ENCODE measurements around the gene LAMA2. TPM values are rescaled to one million over a fixed set of nuclear protein-coding genes. Genes with fewer than 3 reads are reported as not detected.

Gene LAMA2
- total and polyA plus RNA-seq, 2 experiments from 2014 or later, result 0.91 to 6.4 TPM

DNA sequence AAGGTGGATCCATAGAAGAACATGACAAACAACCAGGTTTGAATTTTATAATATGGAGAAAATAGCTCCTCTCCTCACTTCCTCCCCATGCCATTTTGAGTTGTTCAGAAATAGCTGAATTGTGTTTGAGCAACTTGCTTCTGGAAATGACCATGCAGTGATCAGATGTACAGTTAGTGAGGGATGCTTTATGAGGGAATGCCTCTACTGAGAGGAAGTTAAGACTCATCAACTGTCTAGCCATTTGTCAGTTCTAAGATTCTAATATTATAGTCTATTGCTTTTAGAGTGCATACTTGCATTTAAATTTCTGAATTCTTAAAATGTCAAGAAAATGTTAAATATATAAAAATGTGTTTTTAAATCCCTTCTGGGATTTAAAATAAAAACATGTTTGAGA, 3.8 kb downstream of the LAMA2 start:
- no peak overlapping the region for H3K4me3 ChIP-seq
- H3K27ac ChIP-seq (ENCODE audit: low read depth), result no peak overlapping the region
- no peak overlapping the region for H3K4me2 ChIP-seq
- no peaks in the 10 kb centered on the region for H3K9me2 ChIP-seq (ENCODE audit: insufficient read depth)
- TF ChIP-seq STAT1 (IDR thresholded peaks at IDR 0.05; ENCODE audit: unreplicated experiment), result no peak
- no peak for TF ChIP-seq NANOG (IDR thresholded peaks at IDR 0.05; ENCODE audit: borderline replicate concordance)
- TF ChIP-seq, protein P1, sequence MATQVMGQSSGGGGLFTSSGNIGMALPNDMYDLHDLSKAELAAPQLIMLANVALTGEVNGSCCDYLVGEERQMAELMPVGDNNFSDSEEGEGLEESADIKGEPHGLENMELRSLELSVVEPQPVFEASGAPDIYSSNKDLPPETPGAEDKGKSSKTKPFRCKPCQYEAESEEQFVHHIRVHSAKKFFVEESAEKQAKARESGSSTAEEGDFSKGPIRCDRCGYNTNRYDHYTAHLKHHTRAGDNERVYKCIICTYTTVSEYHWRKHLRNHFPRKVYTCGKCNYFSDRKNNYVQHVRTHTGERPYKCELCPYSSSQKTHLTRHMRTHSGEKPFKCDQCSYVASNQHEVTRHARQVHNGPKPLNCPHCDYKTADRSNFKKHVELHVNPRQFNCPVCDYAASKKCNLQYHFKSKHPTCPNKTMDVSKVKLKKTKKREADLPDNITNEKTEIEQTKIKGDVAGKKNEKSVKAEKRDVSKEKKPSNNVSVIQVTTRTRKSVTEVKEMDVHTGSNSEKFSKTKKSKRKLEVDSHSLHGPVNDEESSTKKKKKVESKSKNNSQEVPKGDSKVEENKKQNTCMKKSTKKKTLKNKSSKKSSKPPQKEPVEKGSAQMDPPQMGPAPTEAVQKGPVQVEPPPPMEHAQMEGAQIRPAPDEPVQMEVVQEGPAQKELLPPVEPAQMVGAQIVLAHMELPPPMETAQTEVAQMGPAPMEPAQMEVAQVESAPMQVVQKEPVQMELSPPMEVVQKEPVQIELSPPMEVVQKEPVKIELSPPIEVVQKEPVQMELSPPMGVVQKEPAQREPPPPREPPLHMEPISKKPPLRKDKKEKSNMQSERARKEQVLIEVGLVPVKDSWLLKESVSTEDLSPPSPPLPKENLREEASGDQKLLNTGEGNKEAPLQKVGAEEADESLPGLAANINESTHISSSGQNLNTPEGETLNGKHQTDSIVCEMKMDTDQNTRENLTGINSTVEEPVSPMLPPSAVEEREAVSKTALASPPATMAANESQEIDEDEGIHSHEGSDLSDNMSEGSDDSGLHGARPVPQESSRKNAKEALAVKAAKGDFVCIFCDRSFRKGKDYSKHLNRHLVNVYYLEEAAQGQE (IDR thresholded peaks at IDR 0.05; ENCODE audit: unreplicated experiment), result no peak
- TF ChIP-seq JUNB (IDR thresholded peaks at IDR 0.05; ENCODE audit: unreplicated experiment), result no peak
- no peak for TF ChIP-seq POLR2AphosphoS5 (IDR thresholded peaks at IDR 0.05; ENCODE audit: low read depth)
- no peaks in the 10 kb centered on the region for H4K20me1 ChIP-seq (replicated peaks; ENCODE audit: insufficient read depth)
- no peaks in the 10 kb centered on the region for H3K36me3 ChIP-seq (ENCODE audit: insufficient read depth)
- DNase-seq (ENCODE audit: low spot score), result no peak
- H2AFZ ChIP-seq, result no peak overlapping the region
- peaks cover 14% of the 10 kb centered on the region for H3K4me1 ChIP-seq (ENCODE audit: insufficient read depth)
- H3K27me3 Mint-ChIP-seq (ENCODE audit: insufficient read depth, low read depth, poor library complexity), result peaks cover 7% of the 10 kb centered on the region
- ATAC-seq, result no peak
- H3K27ac Mint-ChIP-seq, result no peak overlapping the region
- H3K27me3 ChIP-seq (ENCODE audit: insufficient read depth), result no peaks in the 10 kb centered on the region
- no peaks in the 10 kb centered on the region for H3F3A ChIP-seq (replicated peaks; ENCODE audit: low read depth)
- H3K79me2 ChIP-seq (replicated peaks; ENCODE audit: insufficient read depth), result no peaks in the 10 kb centered on the region
- H3K36me3 Mint-ChIP-seq (ENCODE audit: low read depth), result no peaks in the 10 kb centered on the region
- H3K4me3 Mint-ChIP-seq, result no peak overlapping the region
- peaks cover 12% of the 10 kb centered on the region for H3K4me1 Mint-ChIP-seq
- H3K9me3 Mint-ChIP-seq, result no peaks in the 10 kb centered on the region

DNA sequence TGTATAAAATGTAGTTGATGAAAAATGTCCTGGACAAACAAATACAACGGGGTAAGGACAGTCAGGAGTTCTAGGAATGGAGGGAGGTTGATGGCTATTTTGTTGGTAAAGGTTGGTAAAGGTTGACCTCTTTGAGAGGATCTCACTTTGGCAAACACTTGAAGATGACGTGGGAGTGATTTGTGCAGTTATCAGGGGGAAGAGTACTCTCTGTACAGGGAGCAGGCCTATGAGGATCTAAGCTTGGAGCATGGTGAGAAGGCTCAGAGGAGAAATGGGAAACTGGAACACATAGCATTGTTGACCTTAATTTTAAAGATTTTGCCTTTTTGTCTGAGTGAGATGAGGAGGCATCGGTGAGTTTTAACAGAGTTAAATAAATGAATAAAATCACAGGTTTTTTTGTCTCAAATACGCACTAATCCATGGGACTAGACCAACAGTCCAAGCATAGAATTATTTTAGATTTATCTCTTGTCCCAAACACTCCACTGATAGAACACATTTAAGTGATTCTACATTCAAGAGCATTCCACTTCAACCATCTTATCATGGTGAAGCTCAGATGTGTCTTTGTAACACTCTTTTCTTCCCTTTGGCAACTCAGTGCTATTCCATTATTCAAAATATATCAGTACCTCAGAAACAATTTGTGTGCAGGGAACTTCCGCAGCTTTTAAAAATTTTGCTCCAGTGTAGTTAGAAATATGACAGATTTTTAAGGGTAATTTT, 5.7 kb downstream of the LAMA2 start:
- no peaks in the 10 kb centered on the region for H3K79me2 ChIP-seq (replicated peaks; ENCODE audit: insufficient read depth)
- no peak overlapping the region for H3K4me2 ChIP-seq
- no peak overlapping the region for H3K4me3 ChIP-seq
- TF ChIP-seq JUNB (IDR thresholded peaks at IDR 0.05; ENCODE audit: unreplicated experiment) (no peak), ZNF331 (CRISPR knock-in tag; IDR thresholded peaks at IDR 0.05; ENCODE audit: low read depth) (no peak), ZNF114 (CRISPR knock-in tag; IDR thresholded peaks at IDR 0.05) (no peak), NANOG (IDR thresholded peaks at IDR 0.05; ENCODE audit: borderline replicate concordance) (no peak), POLR2AphosphoS5 (IDR thresholded peaks at IDR 0.05; ENCODE audit: low read depth) (no peak), CREB1 (CRISPR knock-in tag; IDR thresholded peaks at IDR 0.05; ENCODE audit: low read depth) (no peak), EZH2phosphoT487 (IDR thresholded peaks at IDR 0.05; ENCODE audit: unreplicated experiment) (no peak)
- TF ChIP-seq, protein P2, sequence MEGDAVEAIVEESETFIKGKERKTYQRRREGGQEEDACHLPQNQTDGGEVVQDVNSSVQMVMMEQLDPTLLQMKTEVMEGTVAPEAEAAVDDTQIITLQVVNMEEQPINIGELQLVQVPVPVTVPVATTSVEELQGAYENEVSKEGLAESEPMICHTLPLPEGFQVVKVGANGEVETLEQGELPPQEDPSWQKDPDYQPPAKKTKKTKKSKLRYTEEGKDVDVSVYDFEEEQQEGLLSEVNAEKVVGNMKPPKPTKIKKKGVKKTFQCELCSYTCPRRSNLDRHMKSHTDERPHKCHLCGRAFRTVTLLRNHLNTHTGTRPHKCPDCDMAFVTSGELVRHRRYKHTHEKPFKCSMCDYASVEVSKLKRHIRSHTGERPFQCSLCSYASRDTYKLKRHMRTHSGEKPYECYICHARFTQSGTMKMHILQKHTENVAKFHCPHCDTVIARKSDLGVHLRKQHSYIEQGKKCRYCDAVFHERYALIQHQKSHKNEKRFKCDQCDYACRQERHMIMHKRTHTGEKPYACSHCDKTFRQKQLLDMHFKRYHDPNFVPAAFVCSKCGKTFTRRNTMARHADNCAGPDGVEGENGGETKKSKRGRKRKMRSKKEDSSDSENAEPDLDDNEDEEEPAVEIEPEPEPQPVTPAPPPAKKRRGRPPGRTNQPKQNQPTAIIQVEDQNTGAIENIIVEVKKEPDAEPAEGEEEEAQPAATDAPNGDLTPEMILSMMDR (conservative IDR thresholded peaks at IDR 0.05; ENCODE audit: low read depth in 2 of 2), result no peak
- TF ChIP-seq, protein P1 (IDR thresholded peaks at IDR 0.05; ENCODE audit: unreplicated experiment), result no peak
- TF ChIP-seq, protein P3, sequence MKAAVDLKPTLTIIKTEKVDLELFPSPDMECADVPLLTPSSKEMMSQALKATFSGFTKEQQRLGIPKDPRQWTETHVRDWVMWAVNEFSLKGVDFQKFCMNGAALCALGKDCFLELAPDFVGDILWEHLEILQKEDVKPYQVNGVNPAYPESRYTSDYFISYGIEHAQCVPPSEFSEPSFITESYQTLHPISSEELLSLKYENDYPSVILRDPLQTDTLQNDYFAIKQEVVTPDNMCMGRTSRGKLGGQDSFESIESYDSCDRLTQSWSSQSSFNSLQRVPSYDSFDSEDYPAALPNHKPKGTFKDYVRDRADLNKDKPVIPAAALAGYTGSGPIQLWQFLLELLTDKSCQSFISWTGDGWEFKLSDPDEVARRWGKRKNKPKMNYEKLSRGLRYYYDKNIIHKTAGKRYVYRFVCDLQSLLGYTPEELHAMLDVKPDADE (IDR thresholded peaks at IDR 0.05), result no peak
- Mint-ChIP-seq H3K27me3 (ENCODE audit: insufficient read depth, low read depth, poor library complexity) (no peaks in the 10 kb centered on the region), H3K27ac (no peak overlapping the region), H3K9me3 (no peaks in the 10 kb centered on the region), H3K36me3 (ENCODE audit: low read depth) (no peaks in the 10 kb centered on the region), H3K4me1 (peaks cover 2% of the 10 kb centered on the region; the same call in 1 of the 3 replicates), H3K4me3 (no peak overlapping the region)
- no peaks in the 10 kb centered on the region for H3K27me3 ChIP-seq (ENCODE audit: insufficient read depth)
- no peak overlapping the region for H2AFZ ChIP-seq
- no peaks in the 10 kb centered on the region for H3K9me2 ChIP-seq (ENCODE audit: insufficient read depth)
- H3K27ac ChIP-seq (ENCODE audit: low read depth), result no peak overlapping the region
- H3F3A ChIP-seq (replicated peaks; ENCODE audit: low read depth), result no peaks in the 10 kb centered on the region
- H3K36me3 ChIP-seq (ENCODE audit: insufficient read depth), result no peaks in the 10 kb centered on the region
- no peaks in the 10 kb centered on the region for H4K20me1 ChIP-seq (replicated peaks; ENCODE audit: insufficient read depth)
- no peak for DNase-seq (ENCODE audit: low spot score)
- peaks cover 8% of the 10 kb centered on the region; the same call in 1 of the 2 replicates for H3K4me1 ChIP-seq (ENCODE audit: insufficient read depth)
- no peak for ATAC-seq
